ENCODE measurements around the gene HMGXB4.

- no peak for TF ChIP-seq CTCF (IDR thresholded peaks at IDR 0.05; ENCODE audit: low read depth, low read length, poor library complexity, severe bottlenecking)
- no peak for TF ChIP-seq EZH2phosphoT487 (IDR thresholded peaks at IDR 0.05; ENCODE audit: borderline replicate concordance, low read length)
Measured at GRCh38 chr22:35250156-35250555, 7.1 kb upstream of the HMGXB4 start.

Data from DOHH2 (cell line).